GM12891 (cell line): ENCODE results near the gene SLC12A3.

Experiments used
- POLR2A ChIP-seq: IDR thresholded peaks from 2 replicates; pipeline ENCODE4 v1.6.1; 2011; ENCODE audit warnings: low read depth, low read length, control low read depth
- POLR2AphosphoS5 ChIP-seq: IDR thresholded peaks from 2 replicates; pipeline ENCODE4 v1.6.1; 2011; ENCODE audit warnings: low read depth, low read length, control low read depth
- TAF1 ChIP-seq: IDR thresholded peaks from 2 replicates; pipeline ENCODE4 v1.6.1; 2011; ENCODE audit warnings: low read depth, low read length, control low read depth

DNA sequence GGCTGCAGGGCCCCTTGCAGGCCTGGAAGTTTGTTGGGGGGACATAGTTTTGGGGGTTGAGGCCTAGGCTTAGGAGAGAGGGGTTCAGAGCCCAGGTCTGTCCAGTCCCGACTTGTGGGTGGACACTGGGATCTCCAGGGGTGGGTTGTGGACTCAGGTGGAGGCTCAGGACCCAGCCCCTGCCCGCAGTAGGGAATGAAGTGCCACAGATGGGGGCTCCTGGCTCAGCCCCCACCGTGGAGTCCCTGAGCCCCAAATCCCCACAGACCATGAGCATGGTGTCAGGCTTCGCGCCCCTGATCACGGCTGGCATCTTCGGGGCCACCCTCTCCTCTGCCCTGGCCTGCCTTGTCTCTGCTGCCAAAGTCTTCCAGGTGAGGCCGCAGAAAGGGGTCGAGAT, 14.3 kb downstream of the SLC12A3 start:
- no peak for TF ChIP-seq POLR2AphosphoS5
- TF ChIP-seq POLR2A = no peak
- TF ChIP-seq TAF1 = no peak
